GM12891 (cell line): ENCODE measurements around the gene ZNF846.

Experiments used
- PAX5 ChIP-seq: IDR thresholded peaks from 2 replicates; pipeline ENCODE4 v1.6.1; 2011; ENCODE audit warnings: low read length, moderate library complexity, mild to moderate bottlenecking; ENCODE audit not compliant: insufficient read depth, severe bottlenecking
- POLR2A ChIP-seq: IDR thresholded peaks from 2 replicates; pipeline ENCODE4 v1.6.1; 2011; ENCODE audit warnings: low read depth, low read length, control low read depth

GRCh38 chr19:9785367-9786331, 17.1 kb upstream of the ZNF846 start:
- no peak for TF ChIP-seq POLR2A
- no peak for TF ChIP-seq PAX5
